ENCODE measurements around the gene RPL18A. TPM values are rescaled to one million over a fixed set of nuclear protein-coding genes. Genes with fewer than 3 reads are reported as not detected.

The RPL18A gene
- total and polyA plus RNA-seq, 2 of the 13 experiments (the other 11 are each of a cell fraction or from before 2014, with no cell fraction given) = 1,471 to 2,004 TPM

- TF ChIP-seq, protein P1, sequence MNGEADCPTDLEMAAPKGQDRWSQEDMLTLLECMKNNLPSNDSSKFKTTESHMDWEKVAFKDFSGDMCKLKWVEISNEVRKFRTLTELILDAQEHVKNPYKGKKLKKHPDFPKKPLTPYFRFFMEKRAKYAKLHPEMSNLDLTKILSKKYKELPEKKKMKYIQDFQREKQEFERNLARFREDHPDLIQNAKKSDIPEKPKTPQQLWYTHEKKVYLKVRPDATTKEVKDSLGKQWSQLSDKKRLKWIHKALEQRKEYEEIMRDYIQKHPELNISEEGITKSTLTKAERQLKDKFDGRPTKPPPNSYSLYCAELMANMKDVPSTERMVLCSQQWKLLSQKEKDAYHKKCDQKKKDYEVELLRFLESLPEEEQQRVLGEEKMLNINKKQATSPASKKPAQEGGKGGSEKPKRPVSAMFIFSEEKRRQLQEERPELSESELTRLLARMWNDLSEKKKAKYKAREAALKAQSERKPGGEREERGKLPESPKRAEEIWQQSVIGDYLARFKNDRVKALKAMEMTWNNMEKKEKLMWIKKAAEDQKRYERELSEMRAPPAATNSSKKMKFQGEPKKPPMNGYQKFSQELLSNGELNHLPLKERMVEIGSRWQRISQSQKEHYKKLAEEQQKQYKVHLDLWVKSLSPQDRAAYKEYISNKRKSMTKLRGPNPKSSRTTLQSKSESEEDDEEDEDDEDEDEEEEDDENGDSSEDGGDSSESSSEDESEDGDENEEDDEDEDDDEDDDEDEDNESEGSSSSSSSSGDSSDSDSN (CRISPR knock-in tag; IDR thresholded peaks at IDR 0.05) = peak; percentile 61
- no peak for TF ChIP-seq ZNF337 (CRISPR knock-in tag; IDR thresholded peaks at IDR 0.05; ENCODE audit: borderline replicate concordance, low read depth)
- no peak; the same call in 1 of the 2 replicates for TF ChIP-seq ZNF292 (CRISPR knock-in tag; IDR thresholded peaks at IDR 0.05; ENCODE audit: borderline replicate concordance, low read depth)
- TF ChIP-seq ZNF431 (CRISPR knock-in tag; IDR thresholded peaks at IDR 0.05; ENCODE audit: borderline replicate concordance, low read depth) = no peak
- TF ChIP-seq CREB3 (CRISPR knock-in tag; IDR thresholded peaks at IDR 0.05) = no peak; the same call in 1 of the 2 replicates
- TF ChIP-seq CENPT (CRISPR knock-in tag; IDR thresholded peaks at IDR 0.05; ENCODE audit: low read depth) = no peak
- no peak for TF ChIP-seq ZNF30 (CRISPR knock-in tag; IDR thresholded peaks at IDR 0.05)
- peak; percentile 89 for TF ChIP-seq SP4 (CRISPR knock-in tag; IDR thresholded peaks at IDR 0.05)
- no peak for TF ChIP-seq SOX6 (IDR thresholded peaks at IDR 0.05)
- peak; percentile 14; the same call in 1 of the 2 replicates for TF ChIP-seq SOX6 (CRISPR knock-in tag; IDR thresholded peaks at IDR 0.05)
- TF ChIP-seq, protein P2, sequence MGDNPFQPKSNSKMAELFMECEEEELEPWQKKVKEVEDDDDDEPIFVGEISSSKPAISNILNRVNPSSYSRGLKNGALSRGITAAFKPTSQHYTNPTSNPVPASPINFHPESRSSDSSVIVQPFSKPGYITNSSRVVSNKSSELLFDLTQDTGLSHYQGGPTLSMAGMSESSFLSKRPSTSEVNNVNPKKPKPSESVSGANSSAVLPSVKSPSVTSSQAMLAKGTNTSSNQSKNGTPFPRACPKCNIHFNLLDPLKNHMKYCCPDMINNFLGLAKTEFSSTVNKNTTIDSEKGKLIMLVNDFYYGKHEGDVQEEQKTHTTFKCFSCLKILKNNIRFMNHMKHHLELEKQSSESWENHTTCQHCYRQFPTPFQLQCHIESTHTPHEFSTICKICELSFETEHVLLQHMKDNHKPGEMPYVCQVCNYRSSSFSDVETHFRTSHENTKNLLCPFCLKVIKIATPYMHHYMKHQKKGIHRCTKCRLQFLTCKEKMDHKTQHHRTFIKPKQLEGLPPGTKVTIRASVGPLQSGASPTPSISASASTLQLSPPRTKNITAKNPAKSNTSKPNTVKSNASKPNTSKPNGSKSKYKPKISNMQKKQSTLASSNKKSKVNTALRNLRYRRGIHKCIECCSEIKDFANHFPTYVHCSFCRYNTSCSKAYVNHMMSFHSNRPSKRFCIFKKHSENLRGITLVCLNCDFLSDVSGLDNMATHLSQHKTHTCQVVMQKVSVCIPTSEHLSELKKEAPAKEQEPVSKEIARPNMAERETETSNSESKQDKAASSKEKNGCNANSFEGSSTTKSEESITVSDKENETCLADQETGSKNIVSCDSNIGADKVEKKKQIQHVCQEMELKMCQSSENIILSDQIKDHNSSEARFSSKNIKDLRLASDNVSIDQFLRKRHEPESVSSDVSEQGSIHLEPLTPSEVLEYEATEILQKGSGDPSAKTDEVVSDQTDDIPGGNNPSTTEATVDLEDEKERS (CRISPR knock-in tag; IDR thresholded peaks at IDR 0.05) = 0 out of 2 replicates have a peak, but pooled peaks have one; percentile 37
- TF ChIP-seq MIER2 (CRISPR knock-in tag; IDR thresholded peaks at IDR 0.05) = no peak
- TF ChIP-seq PHF5A (CRISPR knock-in tag; IDR thresholded peaks at IDR 0.05; ENCODE audit: low read depth, unreplicated experiment) = no peak
- no peak for TF ChIP-seq ZNF432 (CRISPR knock-in tag; IDR thresholded peaks at IDR 0.05; ENCODE audit: borderline replicate concordance)
- no peak for TF ChIP-seq BATF2 (CRISPR knock-in tag; IDR thresholded peaks at IDR 0.05)
- no peak for TF ChIP-seq ZBTB8A (CRISPR knock-in tag; IDR thresholded peaks at IDR 0.05; ENCODE audit: borderline replicate concordance, low read depth)
- no peak for TF ChIP-seq SNRNP70 (IDR thresholded peaks at IDR 0.05; ENCODE audit: low read depth, low read length)
- no peak for TF ChIP-seq ARNT (IDR thresholded peaks at IDR 0.05)
- TF ChIP-seq KMT2B (CRISPR knock-in tag; IDR thresholded peaks at IDR 0.05) = peak; percentile 79
- TF ChIP-seq SUZ12 (IDR thresholded peaks at IDR 0.05; ENCODE audit: low read depth, low read length) = peak; percentile 94
- TF ChIP-seq EED (CRISPR knock-in tag; IDR thresholded peaks at IDR 0.05) = no peak
- no peak for TF ChIP-seq ZNF552 (CRISPR knock-in tag; IDR thresholded peaks at IDR 0.05; ENCODE audit: borderline replicate concordance)
- no peak for TF ChIP-seq ZNF564 (CRISPR knock-in tag; IDR thresholded peaks at IDR 0.05)
- TF ChIP-seq SIX1 (CRISPR knock-in tag; IDR thresholded peaks at IDR 0.05; ENCODE audit: borderline replicate concordance) = no peak
These were observed at the start of gene RPL18A (continued) for GRCh38 chr19:17859533-17860330.

All from HepG2 (cell line).